Fibroblast of the aortic adventitia (primary cell): ENCODE measurements around the gene CCDC91. TPM values are rescaled to one million over a fixed set of nuclear protein-coding genes. Genes with fewer than 3 reads are reported as not detected.

Experiments used
- DNase-seq: peaks from one replicate; pipeline ENCODE4 v3.0.0-alpha.2; 2010; ENCODE audit warnings: low read depth
- H3K4me3 ChIP-seq: 2 replicates; pipeline ENCODE4 v1.5.1; 2011; ENCODE audit warnings: low read depth, mild to moderate bottlenecking, control low read depth, low read length, moderate library complexity
- total RNA-seq: library from RNA; depleted of rRNA; stranded (reverse); fragments of >200 nt; gene quantifications from 2 replicates; pipeline ENCODE4 v1.2.3, GENCODE V29; 2012; ENCODE audit warnings: low replicate concordance
- TF ChIP-seq, protein P1 (sequence below): IDR thresholded peaks from 2 replicates; pipeline ENCODE4 v1.5.1; 2011; ENCODE audit warnings: mild to moderate bottlenecking, low read length, control low read depth, inconsistent platforms; ENCODE audit not compliant: insufficient read depth

The CCDC91 gene
- total RNA-seq, 1 donor, result 37.4 TPM

DNA sequence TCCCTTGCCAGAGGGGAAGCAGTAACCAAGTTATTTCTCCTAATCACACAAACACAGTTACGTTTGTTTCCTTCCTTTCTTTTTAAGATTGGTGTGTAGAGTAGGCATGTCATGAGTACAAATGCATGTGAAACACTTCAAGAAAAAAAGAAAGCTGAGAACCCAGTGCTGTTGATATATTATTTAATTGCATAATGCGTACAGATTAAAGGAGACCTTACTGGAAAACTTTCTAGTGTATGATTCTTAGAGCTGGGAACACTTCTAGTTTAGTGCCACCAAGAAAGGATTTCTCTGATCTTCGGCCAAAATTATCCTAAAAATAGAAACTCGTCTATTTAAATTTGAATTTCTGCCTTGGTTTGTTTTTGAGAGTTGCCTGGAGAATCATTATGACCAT, 365.5 kb downstream of the CCDC91 start:
- TF ChIP-seq, protein P1, sequence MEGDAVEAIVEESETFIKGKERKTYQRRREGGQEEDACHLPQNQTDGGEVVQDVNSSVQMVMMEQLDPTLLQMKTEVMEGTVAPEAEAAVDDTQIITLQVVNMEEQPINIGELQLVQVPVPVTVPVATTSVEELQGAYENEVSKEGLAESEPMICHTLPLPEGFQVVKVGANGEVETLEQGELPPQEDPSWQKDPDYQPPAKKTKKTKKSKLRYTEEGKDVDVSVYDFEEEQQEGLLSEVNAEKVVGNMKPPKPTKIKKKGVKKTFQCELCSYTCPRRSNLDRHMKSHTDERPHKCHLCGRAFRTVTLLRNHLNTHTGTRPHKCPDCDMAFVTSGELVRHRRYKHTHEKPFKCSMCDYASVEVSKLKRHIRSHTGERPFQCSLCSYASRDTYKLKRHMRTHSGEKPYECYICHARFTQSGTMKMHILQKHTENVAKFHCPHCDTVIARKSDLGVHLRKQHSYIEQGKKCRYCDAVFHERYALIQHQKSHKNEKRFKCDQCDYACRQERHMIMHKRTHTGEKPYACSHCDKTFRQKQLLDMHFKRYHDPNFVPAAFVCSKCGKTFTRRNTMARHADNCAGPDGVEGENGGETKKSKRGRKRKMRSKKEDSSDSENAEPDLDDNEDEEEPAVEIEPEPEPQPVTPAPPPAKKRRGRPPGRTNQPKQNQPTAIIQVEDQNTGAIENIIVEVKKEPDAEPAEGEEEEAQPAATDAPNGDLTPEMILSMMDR, result no peak
- DNase-seq, result no peak
- H3K4me3 ChIP-seq, result no peak overlapping the region

- TF ChIP-seq, protein P1, result no peak
- H3K4me3 ChIP-seq, result no peak overlapping the region
- DNase-seq, result no peak
These were observed 368.0 kb downstream of the CCDC91 start for GRCh38 chr12:28558250-28558649.

DNA sequence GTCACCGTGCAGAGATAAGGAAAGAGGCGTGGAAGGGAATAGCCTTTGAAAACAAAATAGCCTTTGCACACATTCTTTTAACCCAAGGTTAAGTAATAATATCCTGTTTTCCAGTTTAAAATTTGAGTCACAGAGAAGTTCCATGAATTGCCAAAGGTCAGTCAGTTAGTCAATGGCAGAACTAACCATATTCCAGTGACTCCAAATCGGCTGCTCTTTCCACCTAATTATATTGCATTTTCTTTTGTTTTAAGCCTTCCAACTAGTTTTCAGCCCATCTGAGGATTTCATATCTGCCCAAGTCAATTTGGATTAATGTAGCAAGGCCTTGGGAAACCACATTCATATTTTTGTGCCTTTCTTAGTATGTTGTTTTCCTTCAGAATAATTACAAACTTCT, 373.0 kb downstream of the CCDC91 start:
- no peak overlapping the region for H3K4me3 ChIP-seq
- DNase-seq, result peak; percentile 37

GRCh38 chr12:28563936-28564335, 373.7 kb downstream of the CCDC91 start:
- TF ChIP-seq, protein P1, result no peak
- peak; percentile 72 for DNase-seq
- H3K4me3 ChIP-seq, result no peak overlapping the region

More for the DNA sequence above, 373.0 kb downstream of the CCDC91 start:
- TF ChIP-seq, protein P1, result no peak

DNA sequence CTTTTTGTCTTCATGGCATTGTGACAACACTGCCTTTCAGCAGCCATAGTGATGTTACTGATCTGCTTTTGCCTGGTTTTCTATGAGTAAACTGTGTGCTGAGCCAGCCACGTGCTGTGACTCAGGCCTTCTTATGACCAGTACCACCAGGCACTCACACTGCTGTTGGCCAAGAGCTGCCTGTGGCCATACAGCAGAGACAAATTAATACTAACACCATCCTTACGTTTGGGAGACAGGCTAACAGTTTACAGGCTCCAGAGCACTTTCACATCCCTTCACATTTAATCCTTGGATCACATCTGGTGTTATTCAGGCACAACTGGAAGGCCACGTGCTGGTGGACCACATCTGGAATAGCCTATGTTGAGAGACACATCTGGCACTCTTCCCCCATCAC, 377.9 kb downstream of the CCDC91 start:
- DNase-seq, result peak; percentile 91
- H3K4me3 ChIP-seq, result no peak overlapping the region
- TF ChIP-seq, protein P1, result no peak

DNA sequence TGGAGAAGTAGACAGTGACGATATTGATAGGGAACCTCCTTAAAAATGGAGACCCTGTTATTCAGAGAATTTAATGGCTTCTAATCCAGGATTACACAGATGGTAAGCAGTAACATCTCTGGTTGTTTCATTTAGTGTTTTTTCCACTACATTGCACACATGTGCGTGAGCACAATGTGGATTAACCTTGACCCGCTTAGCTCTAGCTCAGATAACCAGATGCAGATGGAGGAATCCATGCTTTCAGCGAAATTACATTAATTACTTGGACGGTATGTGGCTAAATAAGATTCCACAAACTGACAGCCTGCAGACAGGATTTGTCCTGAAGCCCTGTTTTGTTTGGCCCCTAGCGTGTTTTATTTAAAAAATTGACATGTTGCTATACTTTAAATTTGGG, 378.4 kb downstream of the CCDC91 start:
- no peak overlapping the region for H3K4me3 ChIP-seq
- no peak for DNase-seq
- TF ChIP-seq, protein P1, result no peak

DNA sequence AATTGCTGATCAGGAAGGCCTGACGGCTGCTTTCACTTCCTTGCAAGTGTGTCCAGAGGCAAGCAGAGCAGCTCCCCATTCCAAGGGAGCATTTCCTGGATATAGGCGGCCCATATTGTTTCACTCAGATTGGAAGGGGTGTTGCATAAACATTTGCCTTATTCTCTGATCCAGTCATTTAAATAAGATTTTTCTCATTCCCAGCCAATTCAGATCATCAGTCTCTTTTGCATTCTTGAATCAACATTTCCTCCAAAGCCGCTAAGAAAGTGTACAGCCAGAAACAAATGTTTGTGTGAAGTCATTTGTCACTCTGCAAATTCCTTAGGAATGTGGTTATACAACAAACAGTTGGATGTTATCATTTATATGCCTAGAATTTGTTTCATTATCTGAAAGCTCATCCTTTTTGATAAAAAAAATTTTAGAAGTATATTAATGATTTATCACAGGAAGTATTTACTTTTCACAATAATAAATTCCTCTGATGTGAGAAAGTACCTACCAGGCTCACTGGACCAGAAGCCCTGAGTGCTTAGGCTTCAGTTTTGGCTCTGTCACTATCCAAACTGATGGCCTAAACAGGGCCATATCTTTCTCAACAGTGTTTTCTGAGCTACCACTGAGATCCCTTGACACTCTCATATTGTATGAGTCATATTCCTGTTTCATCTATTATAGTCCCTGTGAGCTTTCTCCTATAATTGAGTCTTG, 379.6 kb downstream of the CCDC91 start:
- TF ChIP-seq, protein P1, result no peak
- peak; percentile 82 for DNase-seq
- no peak overlapping the region for H3K4me3 ChIP-seq
